AML-193 (cell line): ENCODE results near the gene DPP4.

Experiments used
- DNase-seq, 2 experiments: peaks; one replicate each; lab custom pipeline; 2025; lab: John Stamatoyannopoulos, UW

Gene DPP4

GRCh38 chr2:162085090-162085891 is 11.3 kb upstream of the DPP4 start:
- no peak for DNase-seq

- DNase-seq = no peak
Measured at GRCh38 chr2:162084536-162084935, 10.5 kb upstream of the DPP4 start.

GRCh38 chr2:162082681-162083080 is 8.7 kb upstream of the DPP4 start:
- no peak for DNase-seq

GRCh38 chr2:162082036-162082435 is 8.0 kb upstream of the DPP4 start:
- DNase-seq = no peak

GRCh38 chr2:162079514-162079913 is 5.5 kb upstream of the DPP4 start:
- no peak for DNase-seq

GRCh38 chr2:162075689-162076132 is 1.7 kb upstream of the DPP4 start:
- DNase-seq = no peak

- DNase-seq = no peak
Measured at GRCh38 chr2:162074928-162075688, 1.1 kb upstream of the DPP4 start.

GRCh38 chr2:162074632-162074895 is 549 bp upstream of the DPP4 start:
- no peak for DNase-seq

GRCh38 chr2:162072976-162073887 is 783 bp downstream of the DPP4 start:
- DNase-seq = no peak

- no peak for DNase-seq
Measured at GRCh38 chr2:162072181-162072702, 1.8 kb downstream of the DPP4 start.

- DNase-seq = no peak
Measured at GRCh38 chr2:162071001-162071400, 3.0 kb downstream of the DPP4 start.

GRCh38 chr2:162070228-162070936 is 3.6 kb downstream of the DPP4 start:
- DNase-seq = no peak

GRCh38 chr2:162069267-162069903 is 4.6 kb downstream of the DPP4 start:
- no peak for DNase-seq

GRCh38 chr2:162067596-162067995 is 6.4 kb downstream of the DPP4 start:
- DNase-seq = no peak

- DNase-seq = no peak
Measured at GRCh38 chr2:162065767-162066166, 8.2 kb downstream of the DPP4 start.

- no peak for DNase-seq
Measured at GRCh38 chr2:162063899-162064298, 10.1 kb downstream of the DPP4 start.

GRCh38 chr2:162063281-162063680 is 10.7 kb downstream of the DPP4 start:
- no peak for DNase-seq

- no peak for DNase-seq
Measured at GRCh38 chr2:162062559-162062958, 11.5 kb downstream of the DPP4 start.

GRCh38 chr2:162061021-162061420 is 13.0 kb downstream of the DPP4 start:
- no peak for DNase-seq

- DNase-seq = no peak
Measured at GRCh38 chr2:162060532-162060931, 13.5 kb downstream of the DPP4 start.
